Right atrium auricular region (tissue), 2 donors: ENCODE measurements around the gene ME2. TPM values are rescaled to one million over a fixed set of nuclear protein-coding genes. Genes with fewer than 3 reads are reported as not detected.

Source experiments
- DNase-seq: peaks from one replicate; pipeline ENCODE4 v3.0.0-alpha.2; 2019; ENCODE audit warnings: low spot score
- H3K27ac ChIP-seq, 2 donors: fragments of 200-600 bp; sonication (generic); 1 replicate in 1 of 2; 2 replicates in 1 of 2; pipeline ENCODE4 v1.5.1; 2016 to 2019
- H3K27me3 ChIP-seq, 2 donors: fragments of 200-600 bp; sonication (generic); one replicate each; pipeline versions ENCODE4 v1.5.1 to v1.6.0; 2017 to 2019
- H3K36me3 ChIP-seq: fragments of 200-600 bp; sonication (generic); one replicate; pipeline ENCODE4 v1.5.1; 2016
- H3K4me1 ChIP-seq, 2 donors: fragments of 200-600 bp; sonication (generic); one replicate each; pipeline versions ENCODE4 v1.5.1 to v1.6.0; 2017 to 2019
- H3K4me3 ChIP-seq, 2 donors: fragments of 200-600 bp; sonication (generic); 1 replicate in 1 of 2; 2 replicates in 1 of 2; pipeline ENCODE4 v1.5.1; 2017 to 2019; ENCODE audit warnings: mild to moderate bottlenecking in 1 of 2, moderate library complexity in 1 of 2
- H3K9me3 ChIP-seq, 2 donors: fragments of 200-600 bp; sonication (generic); one replicate each; pipeline ENCODE4 v1.5.1; 2019
- total RNA-seq, 2 donors: library from RNA; depleted of rRNA; stranded (reverse); fragments of >200 nt; gene quantifications; one replicate each; pipeline ENCODE4 v1.1.0, GENCODE V29; 2016
- TF ChIP-seq, protein P1 (sequence below), 2 donors: fragments of 200-600 bp; sonication (generic); IDR thresholded peaks; one replicate each; pipeline ENCODE4 v1.5.1; 2019; ENCODE audit warnings: antibody characterized with exemption in 2 of 2

The ME2 gene
- total RNA-seq, 2 donors from 2014 or later = 82.0 to 117 TPM

GRCh38 chr18:50863840-50864375 lies 15.0 kb upstream of the ME2 start:
- TF ChIP-seq, protein P1, sequence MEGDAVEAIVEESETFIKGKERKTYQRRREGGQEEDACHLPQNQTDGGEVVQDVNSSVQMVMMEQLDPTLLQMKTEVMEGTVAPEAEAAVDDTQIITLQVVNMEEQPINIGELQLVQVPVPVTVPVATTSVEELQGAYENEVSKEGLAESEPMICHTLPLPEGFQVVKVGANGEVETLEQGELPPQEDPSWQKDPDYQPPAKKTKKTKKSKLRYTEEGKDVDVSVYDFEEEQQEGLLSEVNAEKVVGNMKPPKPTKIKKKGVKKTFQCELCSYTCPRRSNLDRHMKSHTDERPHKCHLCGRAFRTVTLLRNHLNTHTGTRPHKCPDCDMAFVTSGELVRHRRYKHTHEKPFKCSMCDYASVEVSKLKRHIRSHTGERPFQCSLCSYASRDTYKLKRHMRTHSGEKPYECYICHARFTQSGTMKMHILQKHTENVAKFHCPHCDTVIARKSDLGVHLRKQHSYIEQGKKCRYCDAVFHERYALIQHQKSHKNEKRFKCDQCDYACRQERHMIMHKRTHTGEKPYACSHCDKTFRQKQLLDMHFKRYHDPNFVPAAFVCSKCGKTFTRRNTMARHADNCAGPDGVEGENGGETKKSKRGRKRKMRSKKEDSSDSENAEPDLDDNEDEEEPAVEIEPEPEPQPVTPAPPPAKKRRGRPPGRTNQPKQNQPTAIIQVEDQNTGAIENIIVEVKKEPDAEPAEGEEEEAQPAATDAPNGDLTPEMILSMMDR (IDR thresholded peaks at IDR 0.05) = no peak
- no peaks in the 10 kb centered on the region for H3K27me3 ChIP-seq
- no peaks in the 10 kb centered on the region for H3K36me3 ChIP-seq
- DNase-seq = no peak
- no peak overlapping the region for H3K4me3 ChIP-seq
- H3K4me1 ChIP-seq = peaks cover 0 to 9% of the 10 kb centered on the region in 2 donors
- no peaks in the 10 kb centered on the region for H3K9me3 ChIP-seq
- H3K27ac ChIP-seq = peak overlapping the region in 1 of 2 donors; percentile 17

- no peak for DNase-seq
Measured at GRCh38 chr18:50866765-50867164, 12.2 kb upstream of the ME2 start.

GRCh38 chr18:50869150-50869549 lies 9.8 kb upstream of the ME2 start:
- DNase-seq = no peak
- no peaks in the 10 kb centered on the region for H3K9me3 ChIP-seq
- no peak overlapping the region for H3K4me3 ChIP-seq
- H3K27me3 ChIP-seq = no peaks in the 10 kb centered on the region
- H3K4me1 ChIP-seq = no peaks in the 10 kb centered on the region
- no peak overlapping the region for H3K27ac ChIP-seq
- TF ChIP-seq, protein P1 (IDR thresholded peaks at IDR 0.05) = no peak
- no peaks in the 10 kb centered on the region for H3K36me3 ChIP-seq

More at GRCh38 chr18:50866765-50867164, 12.2 kb upstream of the ME2 start:
- Histone ChIP-seq H3K9me3 (no peaks in the 10 kb centered on the region), H3K36me3 (no peaks in the 10 kb centered on the region), H3K4me1 (peaks cover 0 to 4% of the 10 kb centered on the region in 2 donors), H3K27ac (no peak overlapping the region), H3K27me3 (no peaks in the 10 kb centered on the region), H3K4me3 (no peak overlapping the region)
- TF ChIP-seq, protein P1 (IDR thresholded peaks at IDR 0.05) = peak in 1 of 2 donors; percentile 39

DNA sequence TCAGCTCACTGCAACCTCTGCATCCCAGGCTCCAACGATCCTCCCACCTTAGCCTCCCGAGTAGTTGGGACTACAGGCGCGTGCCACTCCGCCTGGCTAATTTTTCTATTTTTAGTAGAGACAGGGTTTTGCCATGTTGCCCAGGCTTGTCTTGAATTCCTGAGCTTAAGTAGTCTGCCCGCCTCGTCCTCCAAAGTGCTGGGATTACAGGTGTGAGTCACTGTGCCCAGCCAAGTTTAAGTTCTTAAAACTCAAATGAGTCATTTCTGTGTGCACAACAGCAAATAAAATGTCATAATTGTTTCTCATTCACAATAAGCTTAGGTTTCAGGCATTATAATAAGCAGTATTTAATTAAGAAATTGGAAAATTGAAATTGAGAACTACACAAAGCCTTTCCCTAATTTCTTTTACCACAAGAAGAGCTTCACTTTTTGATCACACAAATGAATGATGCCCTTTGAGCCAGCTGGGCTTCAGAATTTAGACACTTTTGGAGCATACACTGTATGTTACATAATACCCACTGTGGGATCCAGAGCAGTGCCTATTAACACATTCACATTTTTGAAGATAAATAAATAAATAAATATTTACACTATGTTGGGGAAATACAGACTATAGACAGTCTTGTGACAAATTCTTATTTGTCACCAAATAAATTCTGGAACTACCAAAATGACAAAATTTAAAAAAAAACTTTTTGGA lies 8.6 kb upstream of the ME2 start:
- Histone ChIP-seq H3K36me3 (no peaks in the 10 kb centered on the region), H3K9me3 (no peaks in the 10 kb centered on the region), H3K4me3 (no peak overlapping the region), H3K4me1 (no peaks in the 10 kb centered on the region), H3K27me3 (no peaks in the 10 kb centered on the region), H3K27ac (no peak overlapping the region)
- TF ChIP-seq, protein P1 (IDR thresholded peaks at IDR 0.05) = no peak
- no peak for DNase-seq

DNA sequence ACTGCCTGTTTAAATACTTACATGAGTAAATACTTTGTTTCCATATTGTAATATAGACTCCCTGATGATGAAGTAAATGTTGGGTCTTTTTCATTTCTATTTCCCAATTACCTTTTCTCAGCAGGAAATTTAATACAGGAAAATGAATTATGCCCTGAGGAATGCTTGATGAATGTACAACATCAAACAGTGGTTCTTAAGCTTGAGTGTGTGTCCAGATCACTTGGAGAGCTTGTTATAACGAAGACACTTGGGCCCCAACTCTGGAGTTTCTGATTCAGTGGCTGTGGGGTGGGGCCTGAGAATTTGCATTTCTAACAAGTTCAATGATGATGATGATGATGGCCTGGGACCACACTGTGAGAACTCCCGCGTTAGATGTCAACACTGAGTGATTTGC lies 7.1 kb upstream of the ME2 start:
- H3K36me3 ChIP-seq = no peaks in the 10 kb centered on the region
- no peaks in the 10 kb centered on the region for H3K27me3 ChIP-seq
- no peak overlapping the region for H3K27ac ChIP-seq
- no peaks in the 10 kb centered on the region for H3K4me1 ChIP-seq
- TF ChIP-seq, protein P1 (IDR thresholded peaks at IDR 0.05) = no peak
- H3K4me3 ChIP-seq = no peak overlapping the region
- H3K9me3 ChIP-seq = no peaks in the 10 kb centered on the region
- DNase-seq = no peak
